H9 (cell line): ENCODE data around the gene ABCB8. TPM values are rescaled to one million over a fixed set of nuclear protein-coding genes. Genes with fewer than 3 reads are reported as not detected.

ENCODE experiments used
- DNase-seq: peaks from one replicate; pipeline ENCODE4 v3.0.0-alpha.2; 2017
- H2AFZ ChIP-seq: one replicate; pipeline ENCODE4 v1.6.1; 2013; ENCODE audit warnings: mild to moderate bottlenecking, low read length, control low read depth, moderate library complexity
- H2AK5ac ChIP-seq: 2 replicates; pipeline ENCODE4 v1.6.1; 2013; ENCODE audit warnings: low read length, control low read depth, mixed read lengths; ENCODE audit not compliant: insufficient read length
- H2BK120ac ChIP-seq: one replicate; pipeline ENCODE4 v1.6.1; 2013; ENCODE audit warnings: low read depth, mild to moderate bottlenecking, low read length, control low read depth, inconsistent platforms; ENCODE audit not compliant: poor library complexity, severe bottlenecking
- H2BK12ac ChIP-seq: 2 replicates; pipeline ENCODE4 v1.6.1; 2013; ENCODE audit warnings: low read length, control low read depth, mixed read lengths, low read depth; ENCODE audit not compliant: insufficient read length
- H2BK15ac ChIP-seq: 2 replicates; pipeline ENCODE4 v1.6.1; 2013; ENCODE audit warnings: low read depth, low read length, control low read depth
- H2BK20ac ChIP-seq: one replicate; pipeline ENCODE4 v1.6.1; 2013; ENCODE audit warnings: low read depth, mild to moderate bottlenecking, low read length, control low read depth, inconsistent platforms; ENCODE audit not compliant: poor library complexity, severe bottlenecking
- H2BK5ac ChIP-seq: 2 replicates; pipeline ENCODE4 v1.6.1; 2013; ENCODE audit warnings: low read length, control low read depth, mixed read lengths; ENCODE audit not compliant: insufficient read length
- H3K14ac ChIP-seq: 2 replicates; pipeline ENCODE4 v1.6.1; 2013; ENCODE audit warnings: low read length, control low read depth; ENCODE audit not compliant: insufficient read depth
- H3K18ac ChIP-seq: 2 replicates; pipeline ENCODE4 v1.6.1; 2013; ENCODE audit warnings: low read depth, mild to moderate bottlenecking, mixed read lengths, low read length, control low read depth; ENCODE audit not compliant: insufficient read length
- H3K23ac ChIP-seq: 2 replicates; pipeline ENCODE4 v1.6.1; 2013; ENCODE audit warnings: low read length, control low read depth, mixed read lengths, low read depth; ENCODE audit not compliant: insufficient read length
- H3K23me2 ChIP-seq: 2 replicates; pipeline ENCODE4 v1.6.1; 2013; ENCODE audit warnings: low read depth, mild to moderate bottlenecking, mixed read lengths, low read length, control low read depth; ENCODE audit not compliant: insufficient read length, poor library complexity, severe bottlenecking
- H3K27ac ChIP-seq: 2 replicates; pipeline ENCODE4 v1.5.1; 2013; ENCODE audit warnings: low read length, control low read depth, mixed read lengths, low read depth; ENCODE audit not compliant: insufficient read length
- H3K27me3 ChIP-seq: 2 replicates; pipeline ENCODE4 v1.6.1; 2013; ENCODE audit warnings: low read length, control low read depth, inconsistent platforms; ENCODE audit not compliant: insufficient read depth
- H3K4ac ChIP-seq: 2 replicates; pipeline ENCODE4 v1.6.1; 2013; ENCODE audit warnings: low read depth, mild to moderate bottlenecking, control low read depth, inconsistent platforms, low read length, moderate library complexity
- H3K4me1 ChIP-seq: 2 replicates; pipeline ENCODE4 v1.6.1; 2013; ENCODE audit warnings: low read length, control low read depth, inconsistent platforms; ENCODE audit not compliant: insufficient read depth
- H3K4me2 ChIP-seq: 2 replicates; pipeline ENCODE4 v1.6.1; 2013; ENCODE audit warnings: low read length, control low read depth, mixed read lengths; ENCODE audit not compliant: insufficient read length, insufficient read depth
- H3K56ac ChIP-seq: 2 replicates; pipeline ENCODE4 v1.6.1; 2013; ENCODE audit warnings: low read depth, mild to moderate bottlenecking, mixed read lengths, low read length, control low read depth; ENCODE audit not compliant: insufficient read length
- H3K79me1 ChIP-seq: 2 replicates; pipeline ENCODE4 v1.6.1; 2013; ENCODE audit warnings: low read depth, mild to moderate bottlenecking, moderate library complexity, low read length, control low read depth, inconsistent platforms; ENCODE audit not compliant: insufficient read depth, poor library complexity, severe bottlenecking
- H3K79me2 ChIP-seq: 2 replicates; pipeline ENCODE4 v1.6.1; 2013; ENCODE audit warnings: low read length, control low read depth, inconsistent platforms; ENCODE audit not compliant: insufficient read depth
- H3K9ac ChIP-seq: 2 replicates; pipeline ENCODE4 v1.6.1; 2013; ENCODE audit warnings: low read length, control low read depth, mixed read lengths; ENCODE audit not compliant: insufficient read length; ENCODE audit errors: extremely low read depth
- H3K9me3 ChIP-seq: one replicate; pipeline ENCODE4 v1.6.1; 2013; ENCODE audit warnings: low read depth, low read length, inconsistent platforms; ENCODE audit not compliant: control insufficient read depth
- H3T11ph ChIP-seq: one replicate; pipeline ENCODE4 v1.6.1; 2013; ENCODE audit warnings: mild to moderate bottlenecking, low read length, control low read depth, inconsistent platforms
- H4K20me1 ChIP-seq: one replicate; pipeline ENCODE4 v1.6.1; 2013; ENCODE audit not compliant: control insufficient read depth, insufficient read length, insufficient read depth
- H4K5ac ChIP-seq: 2 replicates; pipeline ENCODE4 v1.6.1; 2013; ENCODE audit warnings: low read depth, mild to moderate bottlenecking, mixed read lengths, low read length, control low read depth; ENCODE audit not compliant: insufficient read length
- H4K8ac ChIP-seq: replicated peaks from 2 replicates; pipeline ENCODE4 v1.6.1; 2013; ENCODE audit warnings: low read length, control low read depth, mixed read lengths, low read depth; ENCODE audit not compliant: insufficient read length
- H4K91ac ChIP-seq: 2 replicates; pipeline ENCODE4 v1.6.1; 2013; ENCODE audit warnings: low read depth, mild to moderate bottlenecking, moderate library complexity, mixed read lengths, low read length, control low read depth; ENCODE audit not compliant: insufficient read length
- H3K27ac Mint-ChIP-seq, 3 experiments: 2 replicates in 2 of 3; 3 replicates in 1 of 3; pipeline ENCODE4 v1.8.0; 2020 to 2021; ENCODE audit warnings: mixed read lengths in 3 of 3, mild to moderate bottlenecking in 1 of 3, moderate library complexity in 1 of 3
- H3K27me3 Mint-ChIP-seq: 2 replicates; pipeline ENCODE4 v1.8.0; 2021; ENCODE audit warnings: low read depth, mild to moderate bottlenecking, moderate library complexity, mixed read lengths
- H3K36me3 Mint-ChIP-seq, 3 experiments: 2 replicates in 2 of 3; 3 replicates in 1 of 3; pipeline ENCODE4 v1.8.0; 2020 to 2021; ENCODE audit warnings: low read depth in 3 of 3, mixed read lengths in 3 of 3; ENCODE audit not compliant: insufficient read depth in 1 of 3
- H3K4me1 Mint-ChIP-seq, 2 experiments: 2 replicates each; pipeline ENCODE4 v1.8.0; 2020; ENCODE audit warnings: mixed read lengths in 2 of 2
- H3K4me3 Mint-ChIP-seq, 2 experiments: 2 replicates in 1 of 2; 3 replicates in 1 of 2; pipeline ENCODE4 v1.8.0; 2020 to 2021; ENCODE audit warnings: mild to moderate bottlenecking in 2 of 2, mixed read lengths in 2 of 2, moderate library complexity in 1 of 2
- H3K9me3 Mint-ChIP-seq, 2 experiments: 2 replicates in 1 of 2; 3 replicates in 1 of 2; pipeline ENCODE4 v1.8.0; 2020; ENCODE audit warnings: mild to moderate bottlenecking in 2 of 2, mixed read lengths in 2 of 2, moderate library complexity in 1 of 2
- WGBS: extraction: QIAGEN DNeasy Blood & Tissue Kit; methylation state at CpG from one replicate; pipeline ENCODE4 v1.1.7; 2013; ENCODE audit warnings: missing lambda C conversion rate, low lambda C conversion rate, mixed read lengths; ENCODE audit not compliant: insufficient read length; ENCODE audit errors: extremely low coverage; 5-methylcytosine and 5-hydroxymethylcytosine counted together
- total RNA-seq: library from RNA; stranded (reverse); gene quantifications from 2 replicates; pipeline ENCODE4 v1.2.1, GENCODE V29; 2021
- TF ChIP-seq, protein P1 (sequence below): fragments of 200-600 bp; sonication (generic); conservative IDR thresholded peaks from 3 replicates; pipeline ENCODE4 v1.8.0; 2021; ENCODE audit warnings: antibody characterized with exemption, mild to moderate bottlenecking

The ABCB8 gene
- total RNA-seq, 1 experiment from 2014 or later: 22.1 TPM

DNA sequence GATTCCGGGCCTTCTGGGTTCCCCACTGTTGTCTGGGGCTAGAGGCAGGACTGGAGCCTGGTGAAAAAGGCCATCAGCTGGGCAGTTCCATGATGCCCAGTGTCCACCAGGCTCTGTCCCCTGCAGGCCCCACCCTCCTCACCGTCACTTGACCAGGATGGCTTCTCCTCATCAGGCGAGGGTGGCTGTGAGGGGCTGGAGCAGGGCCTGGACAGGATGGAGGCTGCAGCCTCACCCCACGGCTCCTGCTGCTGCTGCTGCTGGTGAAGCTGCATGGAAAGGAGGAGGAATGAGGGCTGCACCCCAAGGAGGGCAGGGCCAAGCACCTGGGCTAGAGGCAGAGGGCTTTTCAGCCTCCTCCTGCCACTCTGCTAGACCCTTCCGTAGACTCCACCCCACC is 12.3 kb upstream of the ABCB8 start:
- no peak overlapping the region; a peak in 1 of 7 replicates for H3K27ac Mint-ChIP-seq
- H3K56ac ChIP-seq: no peak overlapping the region
- no peak overlapping the region for H3K4ac ChIP-seq
- no peak overlapping the region for H3K14ac ChIP-seq
- no peak overlapping the region for H3K4me2 ChIP-seq
- no peaks in the 10 kb centered on the region for H3K9me3 ChIP-seq
- no peak overlapping the region for H2AFZ ChIP-seq
- H3K4me3 Mint-ChIP-seq: no peak overlapping the region; a peak in 1 of 5 replicates
- TF ChIP-seq, protein P1, sequence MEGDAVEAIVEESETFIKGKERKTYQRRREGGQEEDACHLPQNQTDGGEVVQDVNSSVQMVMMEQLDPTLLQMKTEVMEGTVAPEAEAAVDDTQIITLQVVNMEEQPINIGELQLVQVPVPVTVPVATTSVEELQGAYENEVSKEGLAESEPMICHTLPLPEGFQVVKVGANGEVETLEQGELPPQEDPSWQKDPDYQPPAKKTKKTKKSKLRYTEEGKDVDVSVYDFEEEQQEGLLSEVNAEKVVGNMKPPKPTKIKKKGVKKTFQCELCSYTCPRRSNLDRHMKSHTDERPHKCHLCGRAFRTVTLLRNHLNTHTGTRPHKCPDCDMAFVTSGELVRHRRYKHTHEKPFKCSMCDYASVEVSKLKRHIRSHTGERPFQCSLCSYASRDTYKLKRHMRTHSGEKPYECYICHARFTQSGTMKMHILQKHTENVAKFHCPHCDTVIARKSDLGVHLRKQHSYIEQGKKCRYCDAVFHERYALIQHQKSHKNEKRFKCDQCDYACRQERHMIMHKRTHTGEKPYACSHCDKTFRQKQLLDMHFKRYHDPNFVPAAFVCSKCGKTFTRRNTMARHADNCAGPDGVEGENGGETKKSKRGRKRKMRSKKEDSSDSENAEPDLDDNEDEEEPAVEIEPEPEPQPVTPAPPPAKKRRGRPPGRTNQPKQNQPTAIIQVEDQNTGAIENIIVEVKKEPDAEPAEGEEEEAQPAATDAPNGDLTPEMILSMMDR: no peak
- H3K18ac ChIP-seq: no peak overlapping the region
- no peak overlapping the region for H4K8ac ChIP-seq
- H2BK5ac ChIP-seq: no peak overlapping the region
- DNase-seq: no peak
- peaks cover 6% of the 10 kb centered on the region; the same call in 1 of the 2 replicates for H3K4me1 ChIP-seq
- no peak overlapping the region for H2BK20ac ChIP-seq
- no peak overlapping the region for H3T11ph ChIP-seq
- H3K27ac ChIP-seq: no peak overlapping the region
- no peaks in the 10 kb centered on the region for H3K79me2 ChIP-seq
- H3K9ac ChIP-seq: no peak overlapping the region
- no peaks in the 10 kb centered on the region for H4K20me1 ChIP-seq
- peaks cover 6% of the 10 kb centered on the region; the same call in 1 of the 2 replicates for H3K27me3 ChIP-seq
- H2AK5ac ChIP-seq: no peak overlapping the region
- H3K79me1 ChIP-seq: no peaks in the 10 kb centered on the region
- peaks cover 0 to 9% of the 10 kb centered on the region in 2 experiments; a peak in 2 of 5 replicates for H3K9me3 Mint-ChIP-seq
- H2BK120ac ChIP-seq: no peak overlapping the region
- H3K4me1 Mint-ChIP-seq: peaks cover 30 to 54% of the 10 kb centered on the region in 2 experiments
- H3K23me2 ChIP-seq: peaks cover 7% of the 10 kb centered on the region
- no peak overlapping the region for H4K91ac ChIP-seq
- H3K27me3 Mint-ChIP-seq: peaks cover 79% of the 10 kb centered on the region
- H4K5ac ChIP-seq: no peak overlapping the region
- H2BK12ac ChIP-seq: no peak overlapping the region
- no peak overlapping the region for H2BK15ac ChIP-seq
- H3K23ac ChIP-seq: no peak overlapping the region
- H3K36me3 Mint-ChIP-seq: peaks cover 2 to 6% (median 6%) of the 10 kb centered on the region in 3 experiments; a peak in 6 of 7 replicates
- WGBS: no CpG with 5 or more reads among the region's 5 CpGs
